GM20431 (cell line): Measurements from ENCODE around the gene SDCBP2.

ENCODE experiments used
- in situ Hi-C: fragments of 300-500 bp; cut with MseI, MboI; formaldehyde crosslinking; loops from one replicate; pipeline ENCODE4 v1.15.0; 2020; ENCODE audit warnings: low sequenced_read_pairs; ENCODE audit not compliant: unreplicated experiment

Gene SDCBP2

DNA sequence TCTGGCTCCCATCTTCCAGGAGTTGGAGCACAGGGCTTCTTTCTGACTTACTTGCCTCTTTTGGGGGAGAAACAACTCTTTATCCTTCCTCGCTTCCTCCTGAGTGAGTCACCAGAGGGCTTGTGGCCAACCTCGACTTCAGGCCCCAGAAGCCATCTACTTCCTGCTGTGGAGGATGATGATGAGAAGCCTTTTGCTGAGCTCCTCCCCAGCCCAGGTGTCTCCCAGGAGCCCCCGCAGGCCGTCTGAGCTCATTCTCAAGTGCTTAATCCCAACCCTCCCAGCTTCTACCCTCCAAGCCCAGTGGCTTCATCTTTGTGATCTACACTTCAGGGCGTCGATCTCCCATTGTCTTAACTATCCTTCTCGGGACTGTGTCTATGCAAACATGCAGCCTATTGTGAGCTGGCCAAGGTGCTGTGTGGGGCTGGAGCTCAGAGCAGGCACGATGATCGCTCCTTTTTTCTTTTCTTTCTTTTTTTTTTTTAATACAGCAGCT lies 27.9 kb downstream of the SDCBP2 start:
- in situ Hi-C loops = loop anchor here (25.0 kb wide), 1 partner anchor 136 kb away; no protein-coding TSS in a partner anchor

DNA sequence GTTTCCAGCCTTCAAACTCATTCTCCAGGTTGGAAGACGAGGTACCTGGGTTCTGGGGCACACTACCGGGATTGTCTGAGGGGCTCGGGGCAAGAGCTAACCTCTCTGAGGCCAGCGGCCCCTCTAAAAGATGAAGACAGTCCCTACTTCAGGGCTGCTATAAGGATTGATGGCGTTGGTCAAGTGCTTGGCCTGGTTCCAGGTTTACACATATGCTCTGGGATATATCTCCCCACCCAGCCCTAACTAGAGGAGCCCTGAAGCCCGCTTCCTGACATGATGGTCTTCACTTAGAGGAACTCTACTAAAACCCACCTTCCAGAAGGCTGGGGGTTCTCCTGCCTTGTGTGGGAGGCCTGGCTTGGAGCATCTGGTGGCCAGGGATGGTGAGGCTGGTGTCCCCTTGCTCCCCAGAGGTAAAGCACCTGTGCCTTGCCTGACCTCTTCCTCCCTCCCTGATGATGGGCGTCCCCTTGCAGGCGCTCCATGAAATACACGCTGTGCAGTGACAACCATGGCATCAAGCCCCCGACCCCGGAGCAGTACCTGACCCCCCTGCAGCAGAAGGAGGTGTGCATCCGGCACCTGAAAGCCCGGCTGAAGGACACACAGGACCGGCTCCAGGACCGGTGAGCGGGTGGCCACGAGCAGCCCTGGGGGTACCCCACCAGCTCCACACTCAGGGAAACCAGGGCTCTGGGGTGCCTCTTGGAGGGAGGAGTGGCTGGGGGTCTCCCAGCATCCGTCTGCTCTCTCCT lies 28.7 kb downstream of the SDCBP2 start:
- in situ Hi-C loops = loop anchor here (25.0 kb wide), 1 partner anchor 137 kb away; no protein-coding TSS in a partner anchor

DNA sequence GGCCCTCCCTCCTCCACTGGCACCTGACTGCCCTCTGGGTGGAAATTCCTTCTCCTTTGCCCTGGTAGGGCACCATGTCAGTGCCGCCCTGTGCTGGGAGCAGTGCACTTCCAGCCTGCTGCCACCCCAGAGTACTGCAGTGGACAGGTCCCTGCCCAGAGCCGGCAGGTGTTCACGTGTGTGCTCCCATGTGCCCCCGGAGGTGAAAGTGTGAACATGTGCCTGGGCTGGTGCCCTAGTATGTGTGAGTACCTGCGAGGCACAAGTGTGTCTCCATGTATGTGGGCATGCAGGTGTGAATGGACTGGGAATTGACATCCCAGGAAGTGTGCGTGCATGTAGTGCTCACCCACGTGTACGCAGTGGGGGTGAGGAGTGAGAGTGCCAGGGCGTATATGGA lies 29.4 kb downstream of the SDCBP2 start:
- in situ Hi-C loops = no loop called here

GRCh38 chr20:1298888-1299511 lies 29.9 kb downstream of the SDCBP2 start:
- in situ Hi-C loops = no loop called here

- in situ Hi-C loops = no loop called here
These were observed 30.8 kb downstream of the SDCBP2 start for GRCh38 chr20:1298166-1298565.

DNA sequence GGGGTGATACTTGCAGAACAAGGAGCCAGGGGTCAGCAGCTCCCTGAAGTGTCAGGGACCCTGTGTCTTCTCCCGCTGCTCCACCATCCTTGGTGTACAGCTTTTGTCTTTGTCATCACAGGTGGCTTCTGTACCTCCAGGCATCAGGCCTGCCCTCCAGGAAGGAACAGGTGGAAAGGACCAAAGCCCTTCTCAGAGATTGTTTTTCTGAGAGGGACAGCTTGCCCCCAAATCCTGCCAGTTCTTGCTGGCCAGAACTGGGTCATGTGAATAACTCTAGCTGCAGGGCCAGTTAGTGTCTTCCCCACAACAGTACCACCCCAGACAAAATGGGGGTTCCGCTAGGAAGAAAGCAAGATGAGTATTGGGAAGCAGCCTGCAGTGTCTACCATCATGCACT lies 31.5 kb downstream of the SDCBP2 start:
- in situ Hi-C loops = no loop called here

GRCh38 chr20:1296922-1297321 lies 32.0 kb downstream of the SDCBP2 start:
- in situ Hi-C loops = no loop called here

DNA sequence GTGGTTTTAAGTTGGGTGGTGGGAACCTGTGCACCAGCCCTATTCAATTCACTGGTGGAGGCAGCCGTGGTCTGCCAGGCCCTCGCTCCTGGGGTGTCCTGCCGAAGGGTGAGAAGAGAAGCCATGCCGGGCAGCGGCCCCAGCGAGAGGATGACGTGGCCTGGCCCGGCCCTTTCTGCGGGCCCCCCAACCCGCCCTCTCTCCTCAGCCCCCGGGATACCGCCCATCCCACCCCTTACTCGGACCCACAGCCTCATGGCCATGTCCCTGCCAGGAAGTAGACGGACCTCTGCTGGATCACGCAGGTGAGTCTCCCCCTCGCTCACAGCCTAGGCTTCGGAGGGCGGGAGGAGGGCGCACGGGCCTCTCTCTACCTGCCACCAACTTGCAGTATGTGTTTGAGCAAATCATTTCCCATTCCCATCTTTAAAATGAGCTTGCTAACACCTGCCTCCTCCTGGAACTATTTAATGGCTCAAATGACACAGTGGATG lies 32.8 kb downstream of the SDCBP2 start:
- in situ Hi-C loops = no loop called here

GRCh38 chr20:1295276-1295930 lies 33.5 kb downstream of the SDCBP2 start:
- in situ Hi-C loops = no loop called here

DNA sequence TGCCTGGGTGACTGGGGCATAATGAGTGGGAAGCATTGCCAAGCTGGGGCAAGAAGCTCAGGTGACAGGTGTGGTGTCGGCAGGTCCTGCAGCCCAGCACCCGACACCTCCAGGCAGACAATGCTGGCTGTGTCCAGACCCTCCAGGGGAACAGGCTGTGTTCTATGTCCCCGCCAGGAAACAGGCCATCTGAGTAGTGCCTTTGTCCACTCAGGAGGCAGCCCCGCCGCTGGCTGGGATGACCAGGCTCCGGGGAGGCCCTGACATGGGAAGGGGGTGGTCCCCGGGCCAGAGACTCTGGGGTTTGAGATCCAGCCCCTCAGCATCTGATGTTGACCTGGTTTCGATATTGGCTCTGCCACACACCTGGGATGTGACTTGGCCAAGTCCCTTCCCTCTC lies 34.4 kb downstream of the SDCBP2 start:
- in situ Hi-C loops = no loop called here

DNA sequence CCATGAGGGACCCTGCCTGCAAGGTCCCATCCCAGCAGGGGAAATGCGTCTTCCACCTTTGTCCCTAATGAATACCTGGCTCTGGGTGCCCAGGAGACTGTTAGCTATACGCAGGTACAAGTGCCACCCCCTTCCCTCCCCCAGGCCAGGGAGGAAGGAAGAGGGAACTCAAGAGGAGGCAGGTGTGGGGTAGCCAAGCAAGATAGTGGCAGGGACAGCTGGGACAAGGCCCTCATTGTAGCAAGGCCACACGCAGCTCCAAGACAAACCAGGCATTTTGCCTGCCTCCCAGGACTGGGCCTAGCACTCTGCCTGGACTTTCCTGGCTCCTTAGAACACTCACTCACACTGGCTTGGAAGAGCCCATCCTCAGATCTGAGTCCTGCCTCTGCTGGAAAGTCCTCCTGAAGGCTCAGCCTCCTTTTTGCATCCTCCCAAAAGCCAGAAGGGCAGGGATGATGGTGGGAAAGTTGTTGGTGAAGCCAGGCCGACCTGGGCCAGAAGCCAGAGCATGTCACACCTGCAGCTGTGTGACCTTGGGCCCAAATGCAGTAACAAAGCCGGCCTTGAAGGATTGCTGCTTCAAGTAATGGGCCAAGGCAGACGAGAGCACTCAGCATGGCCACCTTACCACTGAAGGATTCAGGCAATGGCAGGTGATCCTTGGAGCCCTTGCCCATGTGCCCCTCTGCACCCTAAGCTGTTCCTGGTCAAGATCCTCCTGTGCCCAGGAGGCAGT lies 35.1 kb downstream of the SDCBP2 start:
- in situ Hi-C loops = no loop called here

DNA sequence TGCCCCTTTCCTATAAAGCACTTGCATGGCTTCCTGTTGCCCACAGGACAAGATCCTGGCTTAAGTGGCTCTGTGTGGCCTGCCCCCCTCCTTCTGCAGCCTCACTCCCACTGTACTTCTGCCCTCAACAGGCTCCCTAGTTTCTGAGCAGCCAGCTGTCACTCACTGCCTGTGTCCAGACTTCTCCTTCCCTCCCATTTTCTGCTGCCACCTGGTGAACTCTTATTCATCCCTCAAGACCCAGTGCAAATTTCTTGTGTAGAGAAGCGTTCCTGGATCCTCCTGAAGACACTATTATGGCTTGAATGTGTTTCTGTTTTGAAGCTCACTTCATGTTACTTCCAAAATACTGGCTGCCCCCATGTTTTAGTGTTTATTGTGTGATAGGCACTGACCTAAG lies 36.3 kb downstream of the SDCBP2 start:
- in situ Hi-C loops = no loop called here

GRCh38 chr20:1291191-1291741 lies 37.7 kb downstream of the SDCBP2 start:
- in situ Hi-C loops = no loop called here

DNA sequence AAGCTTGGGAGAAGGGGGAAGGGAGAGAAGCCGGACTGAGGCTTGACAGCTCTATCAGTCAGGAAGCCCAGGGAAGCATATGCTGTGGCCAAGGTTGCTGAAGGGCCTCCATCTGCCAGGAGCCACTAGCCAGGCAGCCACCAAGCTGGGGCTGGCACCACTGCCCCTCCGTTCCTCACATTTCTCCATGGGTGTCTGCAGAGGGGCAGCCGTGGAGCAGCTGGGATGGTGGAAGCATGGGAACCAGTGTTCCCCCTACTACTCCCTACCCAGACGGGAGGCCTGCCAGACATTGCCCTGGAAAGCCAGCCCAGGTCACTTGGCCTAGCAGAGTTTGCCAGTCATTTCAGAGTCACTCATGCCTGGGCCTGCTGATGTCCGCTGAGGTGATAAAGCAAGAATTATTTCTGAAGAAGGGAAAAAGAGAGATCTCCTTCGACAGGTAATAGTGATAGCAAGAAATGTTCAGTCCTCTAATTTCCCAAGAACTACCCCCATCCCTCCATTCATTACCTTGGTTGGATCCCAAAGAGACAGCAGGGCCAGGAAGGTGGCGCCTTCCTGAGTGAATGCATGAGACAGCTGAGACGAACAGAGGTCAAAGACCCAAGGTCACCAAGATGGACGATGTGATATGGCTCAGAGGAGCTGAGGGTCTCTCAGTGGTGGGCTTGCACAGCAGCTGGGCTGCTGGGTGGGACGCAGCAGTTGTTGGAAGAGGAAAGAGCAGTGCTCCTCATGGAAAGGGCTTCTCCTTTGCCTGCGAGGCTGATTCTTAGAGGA lies 41.0 kb downstream of the SDCBP2 start:
- in situ Hi-C loops = no loop called here

DNA sequence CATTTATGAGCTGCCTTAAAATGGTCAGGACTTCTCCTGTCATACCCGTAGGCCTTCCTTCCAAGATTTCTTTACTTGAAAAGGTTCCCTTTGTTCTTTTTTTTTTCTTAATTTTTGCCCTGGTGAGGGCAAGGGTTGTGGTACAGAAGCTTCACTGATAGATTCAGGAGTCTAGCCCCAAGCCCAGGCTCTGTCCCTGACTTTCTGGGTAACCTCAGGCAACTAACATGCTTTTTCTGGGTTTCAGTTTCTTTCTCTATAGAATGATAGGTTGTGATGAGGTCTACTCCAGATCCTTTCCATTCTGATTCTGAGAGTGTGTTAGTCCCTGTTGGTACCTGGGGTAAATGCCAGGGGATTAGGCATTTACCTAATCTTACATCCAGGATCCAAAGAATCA lies 41.6 kb downstream of the SDCBP2 start:
- in situ Hi-C loops = no loop called here

DNA sequence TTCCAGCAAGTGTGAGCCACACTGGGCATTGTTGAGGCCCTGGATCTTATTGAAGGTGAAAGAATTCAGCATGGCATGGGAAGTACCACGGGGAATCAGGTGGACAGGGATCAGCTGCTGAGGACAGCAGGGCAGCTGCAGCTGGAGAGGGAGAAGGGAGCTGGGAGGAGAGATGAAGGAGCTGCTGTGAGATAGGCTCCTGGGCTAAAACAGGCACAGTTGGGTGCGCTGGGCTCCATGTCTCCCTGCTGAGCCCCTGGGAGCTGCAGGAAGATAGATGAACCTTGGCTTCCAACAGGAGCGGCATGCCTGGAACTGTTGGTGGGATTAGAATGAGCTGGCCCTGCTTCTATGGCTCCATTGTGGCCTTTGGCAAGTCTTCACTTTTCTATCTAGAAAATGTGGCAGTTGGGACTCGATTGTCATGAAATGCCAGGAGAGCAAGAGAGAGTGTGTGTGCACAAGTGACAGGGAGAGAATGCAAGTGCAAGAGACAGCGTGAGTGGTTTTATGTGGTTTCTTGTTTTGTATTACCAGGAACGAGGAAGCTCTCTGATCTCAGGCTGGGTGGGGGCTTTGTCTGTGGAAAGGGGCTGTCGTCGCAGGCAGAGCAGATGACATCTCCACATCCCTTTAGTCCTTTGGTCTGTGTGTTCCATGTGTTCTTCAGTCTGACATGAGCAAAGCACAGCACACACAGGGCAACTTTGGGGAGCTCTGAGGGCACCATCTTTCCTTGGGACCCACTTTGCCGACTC lies 42.5 kb downstream of the SDCBP2 start:
- in situ Hi-C loops = no loop called here

- in situ Hi-C loops = no loop called here
These were observed 45.1 kb downstream of the SDCBP2 start for GRCh38 chr20:1283522-1284510.
